Measurements from ENCODE around the gene CCDC61. TPM values are rescaled to one million over a fixed set of nuclear protein-coding genes. Genes with fewer than 3 reads are reported as not detected.
A peak's percentile ranks its signal among the peaks of the same experiment; 100 is the strongest.

CCDC61 gene
- polyA plus RNA-seq, 4 donors = 7.8 to 13.3 (median 10.7) TPM

- H3K4me3 ChIP-seq (ENCODE audit: low read depth in 1 of 3, low read length in 3 of 3) = no peak overlapping the region
- no peak overlapping the region for H3K27ac ChIP-seq (ENCODE audit: low read depth in 1 of 3, low read length in 2 of 3)
- 35 to 61% (median 39%) methylated on average over 2 of the region's 2 CpGs for WGBS, 3 donors
- FAIRE-seq = no peak
- H3K9me3 ChIP-seq (ENCODE audit: control insufficient read depth in 2 of 2, insufficient read depth in 1 of 2, low read depth in 1 of 2, low read length in 1 of 2) = no peaks in the 10 kb centered on the region
- H3K27me3 ChIP-seq (ENCODE audit: control insufficient read depth in 3 of 3, insufficient read depth in 3 of 3, low read length in 3 of 3) = peaks cover 0 to 11% (median 0%) of the 10 kb centered on the region in 3 donors
- no peak for DNase-seq
- H3K4me1 ChIP-seq (ENCODE audit: control insufficient read depth in 3 of 3, insufficient read depth in 2 of 3, low read depth in 1 of 3, low read length in 2 of 3) = no peaks in the 10 kb centered on the region
- no peaks in the 10 kb centered on the region for H3K36me3 ChIP-seq (ENCODE audit: control insufficient read depth in 3 of 3, insufficient read depth in 2 of 3, low read depth in 1 of 3, low read length in 3 of 3)
These were observed 13.9 kb upstream of the CCDC61 start for GRCh38 chr19:45981350-45981749.

GRCh38 chr19:45985321-45985720, 9.9 kb upstream of the CCDC61 start:
- Histone ChIP-seq H3K27me3 (ENCODE audit: control insufficient read depth in 3 of 3, insufficient read depth in 3 of 3, low read length in 3 of 3) (peaks cover 0 to 3% (median 0%) of the 10 kb centered on the region in 3 donors), H3K36me3 (ENCODE audit: control insufficient read depth in 3 of 3, insufficient read depth in 2 of 3, low read depth in 1 of 3, low read length in 3 of 3) (no peaks in the 10 kb centered on the region), H3K27ac (ENCODE audit: low read depth in 1 of 3, low read length in 2 of 3) (no peak overlapping the region), H3K4me3 (ENCODE audit: low read depth in 1 of 3, low read length in 3 of 3) (no peak overlapping the region), H3K4me1 (ENCODE audit: control insufficient read depth in 3 of 3, insufficient read depth in 2 of 3, low read depth in 1 of 3, low read length in 2 of 3) (no peaks in the 10 kb centered on the region), H3K9me3 (ENCODE audit: control insufficient read depth in 2 of 2, insufficient read depth in 1 of 2, low read depth in 1 of 2, low read length in 1 of 2) (no peaks in the 10 kb centered on the region)
- 84 to 86% (median 85%) methylated on average over 7 of the region's 7 CpGs for WGBS, 3 donors
- FAIRE-seq = no peak
- no peak for DNase-seq

- FAIRE-seq (no peak), DNase-seq (no peak)
- no peak overlapping the region for H3K4me3 ChIP-seq (ENCODE audit: low read depth in 1 of 3, low read length in 3 of 3)
- no peaks in the 10 kb centered on the region for H3K27me3 ChIP-seq (ENCODE audit: control insufficient read depth in 3 of 3, insufficient read depth in 3 of 3, low read length in 3 of 3)
- no peaks in the 10 kb centered on the region for H3K36me3 ChIP-seq (ENCODE audit: control insufficient read depth in 3 of 3, insufficient read depth in 2 of 3, low read depth in 1 of 3, low read length in 3 of 3)
- H3K27ac ChIP-seq (ENCODE audit: low read depth in 1 of 3, low read length in 2 of 3) = no peak overlapping the region
- no peaks in the 10 kb centered on the region for H3K9me3 ChIP-seq (ENCODE audit: control insufficient read depth in 2 of 2, insufficient read depth in 1 of 2, low read depth in 1 of 2, low read length in 1 of 2)
- H3K4me1 ChIP-seq (ENCODE audit: control insufficient read depth in 3 of 3, insufficient read depth in 2 of 3, low read depth in 1 of 3, low read length in 2 of 3) = no peaks in the 10 kb centered on the region
- WGBS, 3 donors = 79 to 89% (median 86%) methylated on average over 12 of the region's 12 CpGs
These were observed 5.0 kb upstream of the CCDC61 start for GRCh38 chr19:45990113-45990728.

GRCh38 chr19:45994456-45994997, 740 bp upstream of the CCDC61 start:
- Histone ChIP-seq H3K27ac (ENCODE audit: low read depth in 1 of 3, low read length in 2 of 3) (no peak overlapping the region), H3K4me3 (ENCODE audit: low read depth in 1 of 3, low read length in 3 of 3) (peak overlapping the region in 2 of 3 donors; percentile 38 to 48), H3K27me3 (ENCODE audit: control insufficient read depth in 3 of 3, insufficient read depth in 3 of 3, low read length in 3 of 3) (peaks cover 0 to 1% (median 0%) of the 10 kb centered on the region in 3 donors), H3K4me1 (ENCODE audit: control insufficient read depth in 3 of 3, insufficient read depth in 2 of 3, low read depth in 1 of 3, low read length in 2 of 3) (peaks cover 2 to 4% (median 4%) of the 10 kb centered on the region in 3 donors), H3K9me3 (ENCODE audit: control insufficient read depth in 2 of 2, insufficient read depth in 1 of 2, low read depth in 1 of 2, low read length in 1 of 2) (no peaks in the 10 kb centered on the region), H3K36me3 (ENCODE audit: control insufficient read depth in 3 of 3, insufficient read depth in 2 of 3, low read depth in 1 of 3, low read length in 3 of 3) (peaks cover 0 to 10% (median 0%) of the 10 kb centered on the region in 3 donors)
- WGBS, 3 donors = 4 to 8% (median 6%) methylated on average over 8 of the region's 8 CpGs
- DNase-seq (no peak), FAIRE-seq (no peak)

- Histone ChIP-seq H3K27ac (ENCODE audit: low read depth in 1 of 3, low read length in 2 of 3) (peak overlapping the region; percentile 39 to 84 (median 60)), H3K9me3 (ENCODE audit: control insufficient read depth in 2 of 2, insufficient read depth in 1 of 2, low read depth in 1 of 2, low read length in 1 of 2) (no peaks in the 10 kb centered on the region), H3K27me3 (ENCODE audit: control insufficient read depth in 3 of 3, insufficient read depth in 3 of 3, low read length in 3 of 3) (peaks cover 0 to 12% (median 0%) of the 10 kb centered on the region in 3 donors), H3K4me3 (ENCODE audit: low read depth in 1 of 3, low read length in 3 of 3) (peak overlapping the region; percentile 77 to 88 (median 83)), H3K4me1 (ENCODE audit: control insufficient read depth in 3 of 3, insufficient read depth in 2 of 3, low read depth in 1 of 3, low read length in 2 of 3) (peaks cover 2 to 14% (median 9%) of the 10 kb centered on the region in 3 donors), H3K36me3 (ENCODE audit: control insufficient read depth in 3 of 3, insufficient read depth in 2 of 3, low read depth in 1 of 3, low read length in 3 of 3) (peaks cover 0 to 10% (median 0%) of the 10 kb centered on the region in 3 donors)
- FAIRE-seq (no peak), DNase-seq (peak; percentile 39 to 40)
- 11 to 13% (median 12%) methylated on average over 13 of the region's 13 CpGs for WGBS, 3 donors
These were observed 583 bp downstream of the CCDC61 start for GRCh38 chr19:45995715-45996385.

GRCh38 chr19:45996933-45997332, 1.7 kb downstream of the CCDC61 start:
- H3K4me1 ChIP-seq (ENCODE audit: control insufficient read depth in 3 of 3, insufficient read depth in 2 of 3, low read depth in 1 of 3, low read length in 2 of 3) = peaks cover 2 to 14% (median 9%) of the 10 kb centered on the region in 3 donors
- FAIRE-seq = no peak
- peaks cover 0 to 13% (median 0%) of the 10 kb centered on the region in 3 donors for H3K36me3 ChIP-seq (ENCODE audit: control insufficient read depth in 3 of 3, insufficient read depth in 2 of 3, low read depth in 1 of 3, low read length in 3 of 3)
- H3K9me3 ChIP-seq (ENCODE audit: control insufficient read depth in 2 of 2, insufficient read depth in 1 of 2, low read depth in 1 of 2, low read length in 1 of 2) = no peaks in the 10 kb centered on the region
- H3K27ac ChIP-seq (ENCODE audit: low read depth in 1 of 3, low read length in 2 of 3) = no peak overlapping the region
- no peak overlapping the region for H3K4me3 ChIP-seq (ENCODE audit: low read depth in 1 of 3, low read length in 3 of 3)
- DNase-seq = no peak
- WGBS, 3 donors = 83 to 91% (median 85%) methylated on average over 8 of the region's 8 CpGs
- H3K27me3 ChIP-seq (ENCODE audit: control insufficient read depth in 3 of 3, insufficient read depth in 3 of 3, low read length in 3 of 3) = peaks cover 0 to 12% (median 0%) of the 10 kb centered on the region in 3 donors

- H3K9me3 ChIP-seq (ENCODE audit: control insufficient read depth in 2 of 2, insufficient read depth in 1 of 2, low read depth in 1 of 2, low read length in 1 of 2) = no peaks in the 10 kb centered on the region
- H3K36me3 ChIP-seq (ENCODE audit: control insufficient read depth in 3 of 3, insufficient read depth in 2 of 3, low read depth in 1 of 3, low read length in 3 of 3) = peaks cover 0 to 22% (median 0%) of the 10 kb centered on the region in 3 donors
- H3K27me3 ChIP-seq (ENCODE audit: control insufficient read depth in 3 of 3, insufficient read depth in 3 of 3, low read length in 3 of 3) = peaks cover 0 to 12% (median 0%) of the 10 kb centered on the region in 3 donors
- H3K27ac ChIP-seq (ENCODE audit: low read depth in 1 of 3, low read length in 2 of 3) = no peak overlapping the region
- H3K4me3 ChIP-seq (ENCODE audit: low read depth in 1 of 3, low read length in 3 of 3) = no peak overlapping the region
- peaks cover 2 to 14% (median 9%) of the 10 kb centered on the region in 3 donors for H3K4me1 ChIP-seq (ENCODE audit: control insufficient read depth in 3 of 3, insufficient read depth in 2 of 3, low read depth in 1 of 3, low read length in 2 of 3)
- DNase-seq (no peak), FAIRE-seq (no peak)
- 95 to 99% (median 95%) methylated on average over 4 of the region's 4 CpGs for WGBS, 3 donors
These were observed 3.6 kb downstream of the CCDC61 start for GRCh38 chr19:45998834-45999233.

GRCh38 chr19:45999653-46000121, 4.4 kb downstream of the CCDC61 start:
- Histone ChIP-seq H3K27ac (ENCODE audit: low read depth in 1 of 3, low read length in 2 of 3) (no peak overlapping the region), H3K27me3 (ENCODE audit: control insufficient read depth in 3 of 3, insufficient read depth in 3 of 3, low read length in 3 of 3) (peaks cover 0 to 12% (median 0%) of the 10 kb centered on the region in 3 donors), H3K4me1 (ENCODE audit: control insufficient read depth in 3 of 3, insufficient read depth in 2 of 3, low read depth in 1 of 3, low read length in 2 of 3) (peaks cover 2 to 14% (median 9%) of the 10 kb centered on the region in 3 donors), H3K4me3 (ENCODE audit: low read depth in 1 of 3, low read length in 3 of 3) (no peak overlapping the region), H3K9me3 (ENCODE audit: control insufficient read depth in 2 of 2, insufficient read depth in 1 of 2, low read depth in 1 of 2, low read length in 1 of 2) (no peaks in the 10 kb centered on the region), H3K36me3 (ENCODE audit: control insufficient read depth in 3 of 3, insufficient read depth in 2 of 3, low read depth in 1 of 3, low read length in 3 of 3) (peaks cover 0 to 22% (median 0%) of the 10 kb centered on the region in 3 donors)
- DNase-seq (peak in 1 of 2 donors; percentile 37), FAIRE-seq (no peak)
- 16 to 32% (median 19%) methylated on average over 14 of the region's 14 CpGs for WGBS, 3 donors
